Stimulated activated CD4-positive, alpha-beta T cell treated with anti-CD3 and anti-CD28 coated beads, Interleukin-1b, Interleukin-23, amount 100 ng/mL, for 24 hours (primary cell): ENCODE measurements around the gene NR2C2.

Experiments used
- DNase-seq, 4 experiments: peaks; one replicate each; pipeline ENCODE4 v3.0.0-alpha.2; 2020; ENCODE audit warnings: low read depth in 4 of 4, low spot score in 1 of 4

NR2C2 gene

DNA sequence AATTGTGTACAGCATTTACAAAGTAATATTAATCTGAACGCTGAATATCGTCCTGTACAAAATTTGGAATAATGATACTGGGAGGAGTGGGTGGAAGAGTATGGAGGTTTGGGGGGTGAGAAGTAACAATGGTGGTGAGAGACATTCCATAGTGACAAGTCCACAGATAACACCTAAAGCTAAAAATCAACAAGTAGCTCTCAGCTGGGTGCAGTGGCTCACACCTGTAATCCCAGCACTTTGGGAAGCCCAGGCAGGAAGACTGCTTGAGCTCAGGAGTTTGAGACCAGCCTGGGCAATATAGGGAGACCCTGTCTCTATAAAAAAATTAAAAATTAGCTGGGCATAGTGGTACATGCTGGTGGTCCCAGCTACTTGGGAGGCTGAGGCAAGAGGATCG, 112.6 kb downstream of the NR2C2 start:
- DNase-seq, result no peak

DNA sequence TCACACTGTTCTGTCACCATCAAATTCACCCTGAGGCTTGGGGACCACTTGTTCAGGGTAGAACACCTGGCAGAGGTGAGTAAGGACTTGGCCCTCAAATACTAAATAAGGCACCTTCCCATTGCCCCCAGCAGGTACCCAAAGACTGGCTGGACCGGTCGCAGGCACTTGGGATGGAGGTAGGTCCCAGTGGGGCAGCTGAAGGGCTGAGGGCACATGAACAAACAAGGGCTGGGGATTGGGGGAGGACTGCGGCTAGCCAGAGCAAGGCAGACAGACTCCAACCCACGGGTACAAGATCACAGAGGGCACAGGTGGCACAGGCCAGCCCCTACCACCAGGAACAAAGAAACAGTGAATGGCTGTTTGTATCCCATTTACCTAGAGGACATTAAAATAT, 115.9 kb downstream of the NR2C2 start:
- no peak for DNase-seq

DNA sequence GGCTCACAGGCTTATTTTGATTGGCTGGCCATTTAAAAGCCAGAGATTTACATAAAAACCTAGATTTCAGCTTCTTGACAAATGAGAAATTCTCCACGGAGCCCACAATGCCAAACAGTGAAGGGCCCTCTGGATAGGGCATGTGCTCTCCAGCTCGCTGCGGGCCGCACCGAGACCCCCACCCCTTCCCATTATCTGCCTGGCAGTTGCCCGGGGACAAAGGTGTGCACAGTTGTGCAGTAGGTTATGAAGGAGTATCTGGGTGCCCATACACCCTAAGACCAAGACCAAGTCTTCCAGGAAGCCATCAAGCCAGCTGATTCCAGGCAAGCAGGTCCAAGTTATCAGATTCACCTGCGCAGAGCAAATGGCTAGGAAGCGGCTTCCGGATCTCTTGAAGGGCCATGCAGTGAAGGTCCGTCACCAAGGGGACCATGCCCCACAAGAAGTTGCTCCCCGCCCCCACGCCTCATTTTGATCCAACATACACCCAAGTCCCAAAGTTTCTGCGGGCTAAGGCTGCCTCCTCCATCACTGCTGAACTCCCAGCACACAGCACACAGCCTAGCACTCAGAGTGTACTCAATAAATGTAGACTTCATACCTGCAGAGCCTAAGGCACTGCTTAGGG, 116.4 kb downstream of the NR2C2 start:
- no peak for DNase-seq

DNA sequence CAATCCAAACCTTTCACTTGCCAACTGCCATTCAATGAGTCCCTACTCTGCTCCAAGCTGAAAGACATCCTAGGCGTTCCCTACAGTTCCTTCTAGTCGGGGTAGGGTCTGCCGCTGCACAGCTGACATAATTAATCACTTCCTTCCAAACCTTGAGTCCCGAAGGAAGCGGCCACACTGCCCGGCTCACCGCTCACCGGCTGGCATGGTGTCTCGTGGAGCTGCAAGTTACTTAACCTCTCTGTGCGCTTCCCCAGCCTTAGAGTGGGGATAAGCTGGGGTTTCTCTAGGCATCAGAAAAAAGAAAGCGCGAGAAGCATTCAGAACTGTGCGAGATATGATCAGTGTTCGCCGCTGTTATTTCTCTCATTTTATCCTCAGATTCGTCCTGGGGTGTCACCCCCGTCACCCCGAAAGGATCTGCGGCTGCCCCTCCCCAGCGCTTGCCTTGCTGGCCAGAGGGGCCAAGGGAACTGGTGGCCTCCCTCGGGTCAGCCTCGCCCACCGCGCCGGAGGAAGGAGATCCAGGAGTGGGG, 117.0 kb downstream of the NR2C2 start:
- no peak for DNase-seq

DNA sequence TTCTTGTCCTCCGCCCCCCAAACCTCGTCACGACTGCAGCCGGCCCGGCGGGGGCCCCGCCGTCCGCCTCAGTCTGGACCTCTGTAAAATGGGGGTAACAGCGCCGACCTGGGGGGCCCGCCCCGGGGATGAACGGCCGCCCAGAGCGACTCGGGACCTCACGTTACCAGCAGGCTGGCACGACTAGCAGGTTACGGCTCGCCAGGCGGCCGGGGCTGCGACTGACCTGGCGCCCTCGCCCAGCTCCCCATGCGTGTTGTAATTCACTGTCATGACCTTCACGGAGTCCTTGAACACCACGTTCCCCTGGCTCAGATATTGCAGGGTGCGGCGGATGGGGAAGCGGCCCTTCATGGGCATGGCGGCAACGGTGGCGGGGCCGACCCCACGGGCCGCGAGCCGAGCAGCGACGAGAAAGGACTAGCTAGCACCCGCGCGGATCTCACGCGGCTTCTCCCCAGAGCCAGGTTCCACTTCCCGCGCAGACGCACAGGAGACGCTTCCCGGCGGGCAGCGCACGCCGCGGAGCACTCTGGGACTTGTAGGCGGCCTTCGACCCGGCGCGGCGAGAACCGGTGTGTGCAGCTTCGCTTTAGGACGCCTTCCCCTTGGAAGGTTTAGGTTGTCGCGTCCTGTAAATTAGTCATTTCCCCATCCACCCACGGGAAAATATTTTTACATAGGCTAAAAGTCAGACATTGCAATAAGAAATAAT, 117.6 kb downstream of the NR2C2 start, which contains the start of gene MRPS25:
MRPS25 (minus strand) TSS at position 481 of the 715 bp plus-strand sequence; CDS start at position 360, 121 bp downstream.
- peak; percentile 70 to 87 (median 82) for DNase-seq

DNA sequence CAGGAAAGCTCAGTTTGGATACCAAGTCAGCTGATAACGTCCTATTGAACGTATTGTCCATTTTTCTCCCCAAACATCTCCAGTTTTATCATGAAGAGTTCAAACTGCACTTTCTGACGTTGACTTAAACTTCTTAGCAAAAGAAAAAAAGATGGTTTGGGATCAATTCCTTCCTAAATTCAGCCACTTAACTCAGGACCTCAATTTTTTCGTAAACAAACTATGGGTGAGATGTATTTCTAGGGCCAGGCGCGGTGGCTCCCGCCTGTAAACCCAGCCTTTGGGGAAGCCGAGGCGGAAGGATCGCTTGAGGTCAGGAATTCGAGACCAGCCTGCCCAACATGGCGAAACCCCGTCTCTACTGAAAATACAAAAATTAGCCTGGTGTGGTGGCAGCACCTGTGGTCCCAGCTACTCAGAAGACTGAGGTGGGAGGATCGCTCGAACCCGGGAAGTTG, 118.2 kb downstream of the NR2C2 start:
- DNase-seq, result no peak

DNA sequence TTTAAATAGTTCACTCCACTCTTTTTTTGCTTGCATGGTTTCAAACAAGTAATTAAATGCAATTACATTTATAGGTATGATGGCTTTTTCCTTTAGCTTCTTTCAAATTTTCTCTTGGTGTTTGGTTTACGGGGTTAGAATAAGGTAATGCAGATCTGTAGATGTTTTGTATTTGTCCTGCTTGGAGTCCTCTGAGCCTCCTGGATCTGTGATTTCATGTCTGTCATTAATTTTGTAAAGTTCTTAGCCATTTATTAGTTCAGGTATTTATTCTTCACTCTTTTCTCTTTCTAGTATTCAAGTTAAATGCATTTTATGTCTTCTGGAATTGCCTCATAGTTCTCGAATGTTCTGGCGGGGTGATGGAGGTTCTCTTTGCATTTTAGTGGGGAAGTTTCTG, 119.1 kb downstream of the NR2C2 start:
- no peak for DNase-seq

DNA sequence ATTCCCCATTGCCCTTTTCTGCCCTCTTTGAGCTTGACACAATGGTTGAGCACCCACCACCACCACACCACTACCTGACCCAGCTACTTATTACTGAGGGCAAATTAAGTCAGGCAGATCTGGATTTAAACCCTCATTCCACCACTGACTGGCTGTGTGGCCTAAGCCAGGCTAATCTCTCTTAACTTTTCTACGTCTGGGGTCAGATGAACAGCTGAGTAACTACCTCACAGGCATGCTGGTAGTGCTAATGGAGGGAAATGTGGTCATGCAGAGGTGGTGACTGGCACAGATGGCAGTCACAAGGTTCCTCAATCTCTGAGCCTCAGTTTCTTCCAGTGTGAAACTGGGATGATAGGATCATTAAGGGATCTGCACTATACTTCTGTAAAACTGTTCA, 122.1 kb downstream of the NR2C2 start:
- no peak for DNase-seq

DNA sequence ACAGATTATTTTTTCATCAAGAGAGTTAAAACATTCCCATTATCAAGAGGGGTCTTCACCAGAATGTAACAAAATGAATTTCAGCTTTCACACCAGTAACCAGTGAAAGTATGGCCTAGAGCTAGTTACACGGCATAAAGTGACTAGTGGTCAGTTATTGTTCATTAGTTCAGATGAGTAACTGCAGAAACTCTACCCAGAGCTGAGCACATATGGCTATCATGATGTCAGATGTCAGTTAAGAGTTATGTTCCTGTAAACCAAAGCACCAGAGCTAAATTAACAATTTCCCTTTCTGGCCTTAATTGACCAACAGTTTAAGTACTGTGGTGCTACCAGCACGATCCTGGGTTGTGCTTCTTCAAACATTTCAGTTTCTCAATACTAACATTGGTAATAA, 124.3 kb downstream of the NR2C2 start:
- no peak for DNase-seq

DNA sequence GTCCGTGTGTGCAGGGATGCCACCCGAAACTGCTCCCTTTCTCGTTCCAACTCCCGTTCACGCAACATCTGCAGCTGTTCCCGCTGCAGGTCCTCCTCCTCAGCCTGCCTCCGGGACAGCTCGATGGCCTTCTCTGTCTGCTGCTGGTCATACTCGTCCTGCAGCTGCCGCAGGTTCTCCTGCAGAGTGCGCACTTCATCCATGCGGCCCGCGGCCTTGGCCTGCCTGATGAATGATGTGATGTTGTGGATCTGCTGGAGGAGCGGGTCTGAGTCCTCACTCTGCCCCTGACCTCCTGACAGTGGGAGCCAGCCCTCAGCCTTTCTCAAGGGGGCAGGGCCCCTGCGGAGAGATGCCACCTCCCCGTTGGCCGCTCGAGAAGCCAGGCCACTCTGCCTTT, 127.1 kb downstream of the NR2C2 start:
- no peak for DNase-seq

DNA sequence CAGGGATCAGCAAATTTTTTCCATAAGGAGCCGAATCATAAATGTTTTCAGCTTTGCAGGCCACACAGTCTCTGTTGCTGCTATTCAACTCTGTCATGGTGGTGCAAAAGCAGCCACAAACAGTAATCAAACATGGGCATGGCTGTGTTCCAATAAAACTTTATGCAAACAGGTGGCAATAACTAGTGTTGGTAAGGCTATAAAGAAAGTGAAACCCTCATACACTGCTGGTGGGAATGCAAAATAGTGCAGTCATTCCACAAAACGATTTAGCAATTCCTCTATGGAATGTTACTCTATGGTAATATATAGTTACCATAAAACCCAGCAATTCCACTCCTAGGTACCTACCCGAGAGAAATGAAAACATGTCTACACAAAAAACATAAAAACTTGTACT, 131.7 kb downstream of the NR2C2 start:
- no peak for DNase-seq

DNA sequence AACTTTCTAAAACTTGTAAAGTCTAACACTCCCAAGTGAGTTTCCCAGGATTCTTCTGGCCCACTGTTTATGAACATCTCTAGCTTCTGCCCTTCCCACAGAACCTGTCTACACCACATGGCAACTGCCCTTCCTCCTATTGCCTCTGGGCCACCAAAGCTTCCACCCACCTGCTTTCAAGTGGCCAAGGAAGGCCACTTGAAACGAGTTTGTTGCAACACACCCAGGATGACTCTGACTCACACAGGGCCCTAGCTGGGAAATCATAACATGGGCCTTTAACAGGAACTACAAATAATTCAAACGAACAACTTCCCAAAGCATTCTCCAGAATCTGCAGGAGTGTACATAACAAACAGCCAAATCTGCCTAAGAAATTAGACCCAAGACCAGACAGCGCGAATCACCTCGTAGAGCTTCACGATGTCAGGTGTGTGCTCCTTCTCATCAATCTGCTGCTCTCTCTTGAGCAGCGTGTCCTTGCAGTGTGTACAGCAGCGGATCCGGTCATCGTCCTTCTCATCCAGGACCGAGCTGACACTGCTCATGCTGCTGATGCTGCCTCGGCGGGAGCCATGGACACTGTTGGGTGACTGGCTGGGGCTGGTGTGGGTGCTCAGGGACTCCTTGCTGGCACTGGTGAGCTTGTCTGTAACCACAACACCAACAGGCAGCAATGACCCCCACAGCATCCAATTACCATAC, 134.7 kb downstream of the NR2C2 start:
- no peak for DNase-seq

DNA sequence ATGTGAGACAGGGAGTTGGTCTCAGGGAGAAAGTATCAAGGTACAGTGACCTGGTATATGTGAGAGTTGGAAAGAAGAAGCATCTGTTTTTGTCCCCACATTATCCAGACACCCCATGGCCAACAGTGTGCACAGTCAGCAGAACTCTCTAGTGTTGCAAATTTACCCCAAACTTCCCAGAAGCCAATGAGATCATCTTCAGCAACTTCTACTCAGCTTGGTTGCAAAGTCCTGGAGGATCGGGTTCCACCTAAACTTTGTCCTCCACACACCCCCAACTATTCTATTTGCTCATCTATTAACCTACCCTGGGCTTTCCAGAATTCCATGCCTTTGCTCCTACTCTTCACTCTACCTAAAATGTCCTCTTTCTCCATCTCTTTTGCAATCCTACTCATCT, 135.9 kb downstream of the NR2C2 start:
- no peak for DNase-seq

DNA sequence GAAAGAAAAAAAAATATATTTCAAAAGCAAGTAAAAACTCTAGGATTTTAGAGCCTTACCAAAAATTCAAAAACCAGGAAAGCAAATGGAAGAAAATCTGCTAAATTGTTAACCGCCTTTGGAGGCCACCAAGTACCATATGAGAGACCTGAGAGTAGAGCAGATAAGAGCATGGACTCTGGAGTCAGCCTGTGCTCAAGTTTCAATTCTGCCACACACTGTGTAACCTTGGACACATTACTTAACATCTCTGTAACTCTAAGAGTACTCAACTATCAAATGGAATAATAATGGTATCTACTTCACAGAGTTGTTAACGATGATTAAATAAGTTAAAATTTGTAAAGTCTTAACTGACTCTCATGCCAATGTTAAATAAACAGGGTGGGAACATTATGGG, 138.9 kb downstream of the NR2C2 start:
- DNase-seq, result no peak

DNA sequence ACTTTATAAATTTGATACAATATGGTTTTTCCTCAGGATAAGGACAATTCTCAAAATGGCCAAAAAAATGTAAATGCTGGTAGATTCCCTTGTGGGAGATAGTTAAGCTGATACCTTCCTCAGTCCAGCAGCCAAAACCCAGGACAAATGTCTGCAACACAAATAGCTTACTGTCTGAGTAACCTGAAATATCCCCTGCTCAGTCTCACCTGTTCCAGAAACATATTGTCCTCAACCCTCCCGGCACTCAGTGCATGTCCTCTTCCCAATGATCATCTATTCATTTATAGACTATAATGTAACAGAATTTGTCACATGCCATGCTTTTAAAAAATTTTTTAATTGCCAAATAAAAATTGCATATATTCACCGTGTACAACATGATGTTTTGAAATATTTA, 139.3 kb downstream of the NR2C2 start:
- no peak for DNase-seq

DNA sequence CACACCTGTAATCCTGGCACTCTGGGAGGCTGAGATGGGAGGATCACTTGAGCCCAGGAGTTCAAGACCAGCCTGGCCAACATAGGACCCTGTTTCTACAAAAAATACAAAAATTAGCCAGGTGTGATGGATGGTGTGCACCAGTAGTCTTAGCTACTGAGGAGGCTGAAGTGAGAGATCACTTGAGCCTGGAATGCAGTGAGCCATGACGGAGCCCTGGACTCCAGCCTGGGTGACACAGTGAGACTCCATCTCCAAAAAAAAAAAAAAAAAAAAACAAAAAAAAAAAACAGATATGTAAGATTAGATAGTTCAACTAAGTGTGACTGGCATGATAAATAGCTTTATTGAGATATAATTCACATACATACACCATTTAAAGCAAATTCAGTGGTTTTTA, 141.8 kb downstream of the NR2C2 start:
- no peak for DNase-seq

DNA sequence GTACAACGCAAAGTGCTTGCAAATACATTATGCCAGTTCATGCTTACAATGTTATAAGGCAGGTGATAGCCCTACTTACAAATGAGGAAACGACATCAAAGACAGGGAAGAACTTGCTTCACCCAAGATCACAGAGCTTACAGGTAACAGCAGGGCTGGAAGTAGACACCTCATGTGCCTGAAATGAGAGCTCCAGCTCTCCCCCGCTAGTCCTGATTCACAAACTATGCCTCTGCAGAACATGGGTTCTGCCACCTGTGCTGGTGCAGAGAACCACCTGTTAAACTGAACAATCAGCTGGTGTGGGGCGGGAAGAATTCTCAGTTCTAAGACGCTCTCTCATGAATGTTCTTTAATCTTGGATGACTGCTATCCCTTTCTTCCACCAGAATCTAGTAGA, 144.2 kb downstream of the NR2C2 start:
- no peak for DNase-seq

DNA sequence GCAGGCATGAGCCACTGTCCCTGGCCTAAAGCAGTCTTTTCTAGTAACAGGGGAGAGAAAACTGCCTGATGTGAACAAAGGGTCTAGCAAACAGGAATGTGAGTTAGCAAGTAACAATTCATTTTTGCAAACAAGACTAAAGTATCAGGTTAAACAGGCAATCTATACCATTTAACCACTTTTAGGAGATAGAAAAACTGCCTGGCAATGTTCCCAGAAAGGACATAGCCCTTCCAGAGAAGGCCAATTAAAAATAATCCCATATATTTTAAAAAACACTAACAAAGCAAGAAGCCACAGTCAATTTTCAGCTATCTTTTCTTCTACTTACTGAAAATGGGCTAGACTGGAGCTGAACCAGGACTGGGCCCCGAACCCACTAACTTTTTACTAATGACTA, 145.3 kb downstream of the NR2C2 start:
- no peak for DNase-seq

DNA sequence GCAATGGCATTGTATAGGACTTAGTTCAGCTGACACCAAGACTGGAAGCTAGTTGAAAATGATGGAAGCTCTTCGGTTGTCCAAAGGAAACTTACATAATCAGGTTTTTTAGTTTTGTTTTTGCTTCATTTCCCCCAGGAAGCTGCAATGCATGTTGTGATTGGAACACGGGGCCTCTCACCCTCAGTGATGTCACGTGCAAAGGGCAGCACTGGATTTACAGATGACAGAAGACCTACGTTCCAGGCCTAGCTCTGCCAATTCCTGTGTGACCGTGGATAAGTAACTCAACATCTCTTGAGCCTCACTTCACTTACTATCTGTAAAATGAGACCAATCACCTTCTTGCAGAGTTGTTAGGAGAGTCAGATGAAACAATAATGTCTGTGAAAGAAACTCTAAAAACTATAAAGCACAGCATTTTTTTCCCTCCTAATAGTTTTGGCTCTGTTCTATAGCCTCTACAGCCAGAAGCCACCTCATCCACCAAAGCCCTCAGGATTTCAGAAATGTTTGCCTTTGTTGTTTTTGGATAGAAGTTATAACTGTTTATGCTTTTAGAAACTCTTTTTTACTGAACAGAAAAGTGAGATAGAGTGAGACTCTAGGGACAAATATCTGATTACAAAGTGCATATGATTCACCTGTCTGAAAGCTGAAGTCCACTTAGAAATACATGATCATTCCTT, 146.9 kb downstream of the NR2C2 start:
- no peak for DNase-seq

DNA sequence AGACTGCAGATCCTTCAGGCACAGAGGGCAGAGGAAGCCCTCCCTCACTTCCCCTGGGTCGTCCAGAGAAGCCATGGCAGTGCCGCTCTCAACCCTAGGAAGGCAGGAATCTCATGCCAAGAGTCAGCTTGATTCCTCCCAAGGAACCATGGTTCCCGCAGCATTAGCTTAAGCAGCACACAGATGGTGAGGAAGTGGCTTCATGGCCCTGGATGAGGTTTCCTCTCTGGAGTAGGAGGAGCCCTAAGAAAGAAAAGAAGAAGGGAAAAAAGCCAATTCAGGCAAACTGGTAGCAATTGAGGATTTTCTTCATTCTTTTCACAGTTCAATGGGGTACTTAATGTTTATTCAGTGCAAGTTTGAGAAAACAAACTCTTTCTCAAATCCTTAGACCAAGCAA, 148.7 kb downstream of the NR2C2 start:
- no peak for DNase-seq

DNA sequence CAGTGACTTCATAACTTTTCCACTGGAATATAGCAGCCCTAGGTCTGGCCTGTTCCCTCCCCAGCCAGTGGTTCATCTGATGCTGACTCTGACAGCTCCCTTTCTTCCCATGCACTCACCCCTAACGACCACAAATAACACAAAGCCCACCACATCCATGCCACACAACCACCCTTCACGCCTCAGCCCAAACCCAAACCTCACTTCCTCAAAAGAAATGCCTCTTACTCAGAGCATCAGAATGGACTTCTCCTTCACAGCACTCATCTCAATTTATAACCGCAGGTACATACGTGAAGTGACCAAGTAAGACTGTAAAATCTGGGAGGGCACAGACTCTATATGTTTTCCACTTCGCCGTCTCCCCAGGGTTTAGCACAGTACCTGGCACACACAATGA, 150.5 kb downstream of the NR2C2 start:
- no peak for DNase-seq
